ENCODE measurements around the gene EYS. TPM values are rescaled to one million over a fixed set of nuclear protein-coding genes. Genes with fewer than 3 reads are reported as not detected.

EYS gene
- polyA plus RNA-seq, 1 of the 3 experiments (the other 2 are of a cell fraction): 0.05 TPM

DNA sequence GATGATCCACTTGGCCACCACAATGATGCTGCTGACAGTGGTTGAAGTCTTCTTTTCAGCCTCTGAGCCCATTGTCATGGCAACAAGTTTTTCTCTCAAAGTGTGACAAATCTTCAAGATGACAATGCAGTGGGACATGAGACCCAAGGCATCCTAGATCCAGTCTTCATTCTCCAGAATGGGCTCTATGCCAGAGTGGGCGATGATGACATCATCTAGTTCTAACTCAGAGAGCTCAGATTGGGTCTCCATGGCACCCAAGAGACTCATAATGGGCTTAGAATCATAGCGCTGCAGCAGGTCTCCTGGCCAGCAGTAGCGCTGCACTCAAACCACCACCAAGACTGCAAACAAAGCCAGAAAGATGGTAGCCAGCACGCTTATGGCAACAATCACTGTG lies 973.6 kb downstream of the EYS start:
- Histone ChIP-seq H4K20me1 (ENCODE audit: insufficient read depth) (no peaks in the 10 kb centered on the region), H3K27ac (ENCODE audit: low read depth in 2 of 2, low read length in 1 of 2) (no peak overlapping the region), H3K9me2 (no peaks in the 10 kb centered on the region), H3K36me3 (replicated peaks in 1 of 2; ENCODE audit: control insufficient read depth in 1 of 2, insufficient read depth in 2 of 2, low read length in 1 of 2) (no peaks in the 10 kb centered on the region), H2AFZ (ENCODE audit: low read depth) (no peak overlapping the region), H3K79me2 (ENCODE audit: insufficient read depth) (no peaks in the 10 kb centered on the region), H3K9me3 (no peaks in the 10 kb centered on the region), H3K9ac (no peak overlapping the region), H3K4me1 (ENCODE audit: control insufficient read depth in 1 of 2, insufficient read depth in 2 of 2, low read depth in 1 of 2, low read length in 1 of 2) (no peaks in the 10 kb centered on the region), H3K4me2 (no peak overlapping the region), H3K4me3 (ENCODE audit: low read depth in 2 of 2, low read length in 1 of 2) (no peak overlapping the region), H3K27me3 (ENCODE audit: insufficient read depth) (no peaks in the 10 kb centered on the region), H3F3A (replicated peaks; ENCODE audit: insufficient read depth) (no peaks in the 10 kb centered on the region)
- POLR2A ChIA-PET: no interaction called here
- WGBS (ENCODE audit: low lambda C conversion rate): 80% methylated on average over 2 of the region's 4 CpGs
- CTCF ChIA-PET: no interaction called here
- no peak for DNase-seq
- TF ChIP-seq, protein P1, sequence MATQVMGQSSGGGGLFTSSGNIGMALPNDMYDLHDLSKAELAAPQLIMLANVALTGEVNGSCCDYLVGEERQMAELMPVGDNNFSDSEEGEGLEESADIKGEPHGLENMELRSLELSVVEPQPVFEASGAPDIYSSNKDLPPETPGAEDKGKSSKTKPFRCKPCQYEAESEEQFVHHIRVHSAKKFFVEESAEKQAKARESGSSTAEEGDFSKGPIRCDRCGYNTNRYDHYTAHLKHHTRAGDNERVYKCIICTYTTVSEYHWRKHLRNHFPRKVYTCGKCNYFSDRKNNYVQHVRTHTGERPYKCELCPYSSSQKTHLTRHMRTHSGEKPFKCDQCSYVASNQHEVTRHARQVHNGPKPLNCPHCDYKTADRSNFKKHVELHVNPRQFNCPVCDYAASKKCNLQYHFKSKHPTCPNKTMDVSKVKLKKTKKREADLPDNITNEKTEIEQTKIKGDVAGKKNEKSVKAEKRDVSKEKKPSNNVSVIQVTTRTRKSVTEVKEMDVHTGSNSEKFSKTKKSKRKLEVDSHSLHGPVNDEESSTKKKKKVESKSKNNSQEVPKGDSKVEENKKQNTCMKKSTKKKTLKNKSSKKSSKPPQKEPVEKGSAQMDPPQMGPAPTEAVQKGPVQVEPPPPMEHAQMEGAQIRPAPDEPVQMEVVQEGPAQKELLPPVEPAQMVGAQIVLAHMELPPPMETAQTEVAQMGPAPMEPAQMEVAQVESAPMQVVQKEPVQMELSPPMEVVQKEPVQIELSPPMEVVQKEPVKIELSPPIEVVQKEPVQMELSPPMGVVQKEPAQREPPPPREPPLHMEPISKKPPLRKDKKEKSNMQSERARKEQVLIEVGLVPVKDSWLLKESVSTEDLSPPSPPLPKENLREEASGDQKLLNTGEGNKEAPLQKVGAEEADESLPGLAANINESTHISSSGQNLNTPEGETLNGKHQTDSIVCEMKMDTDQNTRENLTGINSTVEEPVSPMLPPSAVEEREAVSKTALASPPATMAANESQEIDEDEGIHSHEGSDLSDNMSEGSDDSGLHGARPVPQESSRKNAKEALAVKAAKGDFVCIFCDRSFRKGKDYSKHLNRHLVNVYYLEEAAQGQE (IDR thresholded peaks at IDR 0.05; ENCODE audit: low read depth, low read length): no peak
- TF ChIP-seq RAD21 (IDR thresholded peaks at IDR 0.05; ENCODE audit: low read length) (no peak), RFX5 (IDR thresholded peaks at IDR 0.05; ENCODE audit: low read length) (no peak)
- TF ChIP-seq, protein P2, sequence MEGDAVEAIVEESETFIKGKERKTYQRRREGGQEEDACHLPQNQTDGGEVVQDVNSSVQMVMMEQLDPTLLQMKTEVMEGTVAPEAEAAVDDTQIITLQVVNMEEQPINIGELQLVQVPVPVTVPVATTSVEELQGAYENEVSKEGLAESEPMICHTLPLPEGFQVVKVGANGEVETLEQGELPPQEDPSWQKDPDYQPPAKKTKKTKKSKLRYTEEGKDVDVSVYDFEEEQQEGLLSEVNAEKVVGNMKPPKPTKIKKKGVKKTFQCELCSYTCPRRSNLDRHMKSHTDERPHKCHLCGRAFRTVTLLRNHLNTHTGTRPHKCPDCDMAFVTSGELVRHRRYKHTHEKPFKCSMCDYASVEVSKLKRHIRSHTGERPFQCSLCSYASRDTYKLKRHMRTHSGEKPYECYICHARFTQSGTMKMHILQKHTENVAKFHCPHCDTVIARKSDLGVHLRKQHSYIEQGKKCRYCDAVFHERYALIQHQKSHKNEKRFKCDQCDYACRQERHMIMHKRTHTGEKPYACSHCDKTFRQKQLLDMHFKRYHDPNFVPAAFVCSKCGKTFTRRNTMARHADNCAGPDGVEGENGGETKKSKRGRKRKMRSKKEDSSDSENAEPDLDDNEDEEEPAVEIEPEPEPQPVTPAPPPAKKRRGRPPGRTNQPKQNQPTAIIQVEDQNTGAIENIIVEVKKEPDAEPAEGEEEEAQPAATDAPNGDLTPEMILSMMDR (IDR thresholded peaks at IDR 0.05): no peak
- TF ChIP-seq, protein P3, sequence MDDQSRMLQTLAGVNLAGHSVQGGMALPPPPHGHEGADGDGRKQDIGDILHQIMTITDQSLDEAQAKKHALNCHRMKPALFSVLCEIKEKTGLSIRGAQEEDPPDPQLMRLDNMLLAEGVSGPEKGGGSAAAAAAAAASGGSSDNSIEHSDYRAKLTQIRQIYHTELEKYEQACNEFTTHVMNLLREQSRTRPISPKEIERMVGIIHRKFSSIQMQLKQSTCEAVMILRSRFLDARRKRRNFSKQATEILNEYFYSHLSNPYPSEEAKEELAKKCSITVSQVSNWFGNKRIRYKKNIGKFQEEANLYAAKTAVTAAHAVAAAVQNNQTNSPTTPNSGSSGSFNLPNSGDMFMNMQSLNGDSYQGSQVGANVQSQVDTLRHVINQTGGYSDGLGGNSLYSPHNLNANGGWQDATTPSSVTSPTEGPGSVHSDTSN (IDR thresholded peaks at IDR 0.05): no peak

DNA sequence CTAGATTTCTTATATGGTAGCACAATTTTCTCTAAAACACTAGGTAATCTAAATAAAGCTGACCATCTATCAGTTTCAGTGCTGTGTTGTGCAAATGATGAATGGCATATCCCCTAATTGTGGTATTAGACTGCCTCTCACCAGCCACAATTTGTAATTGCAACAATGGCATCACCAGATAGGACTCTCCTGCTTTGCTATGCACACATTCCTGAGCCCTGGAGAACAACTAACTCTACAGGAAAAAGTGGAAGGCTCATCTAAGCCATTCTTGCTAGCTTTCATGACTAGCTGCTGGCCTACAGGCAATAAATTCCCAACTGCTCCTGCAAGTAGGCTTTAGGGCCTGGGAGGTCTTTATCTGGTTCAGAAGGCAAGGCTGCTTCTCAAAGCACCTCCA lies 974.1 kb downstream of the EYS start:
- ChIA-PET CTCF (no interaction called here), POLR2A (no interaction called here)
- H3K4me3 ChIP-seq (ENCODE audit: low read depth in 2 of 2, low read length in 1 of 2): no peak overlapping the region
- no peak overlapping the region for H2AFZ ChIP-seq (ENCODE audit: low read depth)
- H3K4me2 ChIP-seq: no peak overlapping the region
- H3K9me3 ChIP-seq: no peaks in the 10 kb centered on the region
- H3K9ac ChIP-seq: no peak overlapping the region
- H3K4me1 ChIP-seq (ENCODE audit: control insufficient read depth in 1 of 2, insufficient read depth in 2 of 2, low read depth in 1 of 2, low read length in 1 of 2): no peaks in the 10 kb centered on the region
- no peaks in the 10 kb centered on the region for H3K79me2 ChIP-seq (ENCODE audit: insufficient read depth)
- H3F3A ChIP-seq (replicated peaks; ENCODE audit: insufficient read depth): no peaks in the 10 kb centered on the region
- no peak for DNase-seq
- no peaks in the 10 kb centered on the region for H3K9me2 ChIP-seq
- H3K27me3 ChIP-seq (ENCODE audit: insufficient read depth): no peaks in the 10 kb centered on the region
- H3K36me3 ChIP-seq (replicated peaks in 1 of 2; ENCODE audit: control insufficient read depth in 1 of 2, insufficient read depth in 2 of 2, low read length in 1 of 2): no peaks in the 10 kb centered on the region
- no peak overlapping the region for H3K27ac ChIP-seq (ENCODE audit: low read depth in 2 of 2, low read length in 1 of 2)
- H4K20me1 ChIP-seq (ENCODE audit: insufficient read depth): no peaks in the 10 kb centered on the region
- no peak for TF ChIP-seq USF1 (IDR thresholded peaks at IDR 0.05; ENCODE audit: borderline replicate concordance, low read depth)
- TF ChIP-seq FOSL2 (IDR thresholded peaks at IDR 0.05; ENCODE audit: borderline replicate concordance, low read depth): no peak
- TF ChIP-seq, protein P1 (IDR thresholded peaks at IDR 0.05; ENCODE audit: low read depth, low read length): no peak
- TF ChIP-seq, protein P2 (IDR thresholded peaks at IDR 0.05): peak; percentile 34
- TF ChIP-seq MXI1 (IDR thresholded peaks at IDR 0.05; ENCODE audit: low read depth, low read length): no peak
- no peak for TF ChIP-seq SIN3A (IDR thresholded peaks at IDR 0.05; ENCODE audit: borderline replicate concordance, low read depth, low read length)
- peak; percentile 43 for TF ChIP-seq RAD21 (IDR thresholded peaks at IDR 0.05; ENCODE audit: low read length)
- peak; percentile 22; the same call in 1 of the 2 replicates for TF ChIP-seq SMC3 (IDR thresholded peaks at IDR 0.05; ENCODE audit: low read depth, low read length)
- no peak for TF ChIP-seq GABPA (IDR thresholded peaks at IDR 0.05; ENCODE audit: low read depth)
- TF ChIP-seq TAF1 (IDR thresholded peaks at IDR 0.05; ENCODE audit: borderline replicate concordance, low read depth, low read length): no peak

Measured in SK-N-SH (cell line).